ENCODE data around the gene CELF5. TPM values are rescaled to one million over a fixed set of nuclear protein-coding genes. Genes with fewer than 3 reads are reported as not detected.
"Not testable (repeated sequence)": the region's sequence is repeated elsewhere in the genome, so short reads cannot be mapped to it uniquely, and the experiment has no call there.

The CELF5 gene
- total RNA-seq, 2 experiments from 2014 or later: not detected

DNA sequence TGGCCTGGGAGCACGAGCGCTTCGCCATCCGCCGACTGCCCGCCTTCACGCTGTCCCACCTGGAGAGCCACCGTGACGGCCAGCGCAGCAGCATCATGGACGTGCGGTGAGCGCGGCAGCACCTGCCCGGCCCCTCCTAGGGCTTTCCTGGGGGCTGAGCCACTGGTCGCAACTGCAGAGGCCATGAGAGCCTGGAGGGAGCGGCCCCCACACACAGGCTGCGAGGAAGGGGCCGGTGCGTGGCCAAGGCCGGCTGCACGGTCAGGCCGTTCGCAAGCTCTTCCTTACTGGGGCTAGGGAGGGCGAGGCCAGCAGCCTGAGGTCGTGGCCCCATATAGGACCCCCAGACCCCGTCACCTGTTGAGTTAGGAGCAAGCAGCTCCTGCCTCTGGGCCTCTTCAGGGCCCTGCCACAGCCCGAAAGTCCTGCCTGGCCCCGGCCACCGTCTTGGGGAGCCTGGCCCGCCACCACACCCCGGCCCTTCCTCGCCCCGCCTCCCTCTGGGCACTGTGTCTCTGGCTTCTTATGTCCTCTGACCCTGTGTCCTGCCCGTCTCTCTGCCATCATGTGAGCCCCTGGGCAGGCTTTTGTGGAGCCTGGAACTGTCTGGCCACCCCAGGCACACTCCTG is 19.7 kb upstream of the CELF5 start:
- intact Hi-C loops (cut with micrococcal nuclease): no loop called here
- no peak for DNase-seq
- CTCF ChIA-PET: interaction anchor here (0.9 kb wide), 1 partner anchor 14 kb away, joined by 3 read pairs; no protein-coding TSS in a partner anchor
- H3K27ac Mint-ChIP-seq: no peak overlapping the region
- no peaks in the 10 kb centered on the region for H3K27me3 Mint-ChIP-seq (ENCODE audit: low read depth)
- H3K4me1 Mint-ChIP-seq (ENCODE audit: low read depth): no peaks in the 10 kb centered on the region
- peaks cover 3% of the 10 kb centered on the region for H3K36me3 Mint-ChIP-seq (ENCODE audit: low read depth)
- H3K4me3 Mint-ChIP-seq: no peak overlapping the region
- no peaks in the 10 kb centered on the region for H3K9me3 Mint-ChIP-seq

DNA sequence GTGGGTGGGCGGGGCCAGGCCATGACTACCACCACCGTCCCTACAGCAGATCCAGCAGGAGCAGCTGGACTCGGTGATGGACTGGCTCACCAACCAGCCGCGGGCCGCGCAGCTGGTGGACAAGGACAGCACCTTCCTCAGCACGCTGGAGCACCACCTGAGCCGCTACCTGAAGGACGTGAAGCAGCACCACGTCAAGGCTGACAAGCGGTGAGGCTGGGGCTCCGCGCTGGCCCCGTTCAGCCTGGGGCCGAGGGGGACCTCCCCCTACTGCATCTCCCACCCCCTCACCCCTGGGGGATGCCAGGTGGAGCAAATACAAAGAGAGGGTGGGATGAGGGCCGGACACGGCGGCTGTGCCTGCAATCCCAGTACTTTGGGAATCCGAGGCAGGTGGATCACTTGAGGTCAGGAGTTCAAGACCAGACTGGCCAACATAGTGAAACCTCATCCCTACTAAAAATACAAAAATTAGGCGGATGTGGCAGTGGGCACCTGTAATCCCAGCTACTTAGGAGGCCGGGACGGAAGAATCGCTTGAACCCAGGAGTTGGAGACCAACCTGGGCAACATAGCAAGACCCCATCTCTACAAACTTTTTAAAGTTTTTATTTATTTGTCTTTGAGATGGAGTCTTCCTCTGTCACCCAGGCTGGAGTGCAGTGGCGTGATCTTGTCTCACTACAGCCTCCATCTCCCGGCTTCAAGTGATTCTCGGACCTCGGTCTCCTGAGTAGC is 18.1 kb upstream of the CELF5 start:
- Mint-ChIP-seq H3K27ac (no peak overlapping the region), H3K36me3 (ENCODE audit: low read depth) (peaks cover 3% of the 10 kb centered on the region), H3K27me3 (ENCODE audit: low read depth) (no peaks in the 10 kb centered on the region), H3K4me1 (ENCODE audit: low read depth) (no peaks in the 10 kb centered on the region), H3K4me3 (no peak overlapping the region), H3K9me3 (no peaks in the 10 kb centered on the region)
- DNase-seq: no peak
- CTCF ChIA-PET: no interaction called here
- intact Hi-C loops (cut with micrococcal nuclease): no loop called here

DNA sequence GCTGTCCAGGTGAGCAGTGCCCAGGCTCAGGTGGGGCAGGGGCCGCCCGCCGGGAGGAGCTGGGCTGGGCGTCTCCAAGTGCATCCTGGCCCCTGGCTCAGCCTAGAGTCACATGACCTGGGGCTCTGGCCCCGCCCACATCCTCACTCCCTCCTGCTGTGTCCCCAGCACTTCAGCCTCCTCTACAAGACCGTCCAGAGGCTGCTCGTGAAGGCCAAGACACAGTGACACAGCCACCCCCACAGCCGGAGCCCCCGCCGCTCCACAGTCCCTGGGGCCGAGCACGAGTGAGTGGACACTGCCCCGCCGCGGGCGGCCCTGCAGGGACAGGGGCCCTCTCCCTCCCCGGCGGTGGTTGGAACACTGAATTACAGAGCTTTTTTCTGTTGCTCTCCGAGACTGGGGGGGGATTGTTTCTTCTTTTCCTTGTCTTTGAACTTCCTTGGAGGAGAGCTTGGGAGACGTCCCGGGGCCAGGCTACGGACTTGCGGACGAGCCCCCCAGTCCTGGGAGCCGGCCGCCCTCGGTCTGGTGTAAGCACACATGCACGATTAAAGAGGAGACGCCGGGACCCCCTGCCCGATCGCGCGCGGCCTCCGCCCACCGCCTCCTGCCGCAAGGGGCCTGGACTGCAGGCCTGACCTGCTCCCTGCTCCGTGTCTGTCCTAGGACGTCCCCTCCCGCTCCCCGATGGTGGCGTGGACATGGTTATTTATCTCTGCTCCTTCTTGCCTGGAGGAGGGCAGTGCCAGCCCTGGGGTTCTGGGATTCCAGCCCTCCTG is 16.8 kb upstream of the CELF5 start:
- intact Hi-C loops (cut with micrococcal nuclease): no loop called here
- CTCF ChIA-PET: interaction anchor here (0.6 kb wide), 1 partner anchor 1310 kb away, joined by 3 read pairs; no protein-coding TSS in a partner anchor
- no peak overlapping the region for H3K4me3 Mint-ChIP-seq
- no peaks in the 10 kb centered on the region for H3K9me3 Mint-ChIP-seq
- H3K27ac Mint-ChIP-seq: no peak overlapping the region
- H3K36me3 Mint-ChIP-seq (ENCODE audit: low read depth): no peaks in the 10 kb centered on the region
- H3K27me3 Mint-ChIP-seq (ENCODE audit: low read depth): no peaks in the 10 kb centered on the region
- H3K4me1 Mint-ChIP-seq (ENCODE audit: low read depth): no peaks in the 10 kb centered on the region
- DNase-seq: no peak

DNA sequence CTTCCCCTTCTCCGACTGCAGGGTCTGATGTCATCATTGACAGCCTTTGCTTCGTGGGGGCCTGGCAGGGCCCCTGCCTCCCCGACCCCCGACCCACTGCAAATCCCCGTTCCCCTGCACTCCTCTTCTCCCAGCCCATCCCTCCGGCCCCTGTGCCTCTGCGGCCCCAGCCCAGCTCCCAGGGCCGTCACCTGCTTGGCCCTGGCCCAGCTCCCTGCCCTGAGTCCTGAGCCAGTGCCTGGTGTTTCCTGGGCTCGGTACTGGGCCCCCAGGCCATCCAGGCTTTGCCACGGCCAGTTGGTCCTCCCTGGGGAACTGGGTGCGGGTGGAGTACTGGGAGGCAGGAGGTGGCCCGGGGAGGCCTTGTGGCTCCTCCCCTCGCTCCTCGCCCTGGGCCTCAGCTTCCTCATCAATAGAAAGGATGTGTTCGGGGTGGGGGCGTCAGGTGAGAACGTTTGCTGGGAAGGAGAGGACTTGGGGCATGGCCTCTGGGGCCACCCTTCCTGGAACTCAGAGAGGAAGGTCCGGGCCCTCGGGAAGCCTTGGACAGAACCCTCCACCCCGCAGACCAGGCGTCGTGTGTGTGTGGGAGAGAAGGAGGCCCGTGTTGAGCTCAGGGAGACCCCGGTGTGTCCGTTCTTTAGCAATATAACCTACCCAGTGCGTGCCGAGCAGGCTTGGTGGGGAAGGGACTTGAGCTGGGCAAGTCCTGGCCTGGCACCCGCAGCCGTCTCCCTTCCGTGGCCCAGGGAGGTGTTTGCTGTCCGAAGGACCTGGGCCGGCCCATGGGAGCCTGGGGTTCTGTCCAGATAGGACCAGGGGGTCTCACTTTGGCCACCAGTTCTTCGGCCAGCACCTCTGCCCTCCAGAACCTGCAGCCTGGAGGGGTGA is 15.9 kb upstream of the CELF5 start:
- CTCF ChIA-PET: interaction anchor here (0.6 to 0.7 kb wide), 2 partner anchors 247 to 1311 kb away, joined by 3 read pairs; no protein-coding TSS in a partner anchor
- intact Hi-C loops (cut with micrococcal nuclease): no loop called here
- H3K36me3 Mint-ChIP-seq (ENCODE audit: low read depth): no peaks in the 10 kb centered on the region
- H3K27ac Mint-ChIP-seq: no peak overlapping the region
- no peaks in the 10 kb centered on the region for H3K27me3 Mint-ChIP-seq (ENCODE audit: low read depth)
- DNase-seq: no peak
- H3K4me1 Mint-ChIP-seq (ENCODE audit: low read depth): no peaks in the 10 kb centered on the region
- no peak overlapping the region for H3K4me3 Mint-ChIP-seq
- no peaks in the 10 kb centered on the region for H3K9me3 Mint-ChIP-seq

DNA sequence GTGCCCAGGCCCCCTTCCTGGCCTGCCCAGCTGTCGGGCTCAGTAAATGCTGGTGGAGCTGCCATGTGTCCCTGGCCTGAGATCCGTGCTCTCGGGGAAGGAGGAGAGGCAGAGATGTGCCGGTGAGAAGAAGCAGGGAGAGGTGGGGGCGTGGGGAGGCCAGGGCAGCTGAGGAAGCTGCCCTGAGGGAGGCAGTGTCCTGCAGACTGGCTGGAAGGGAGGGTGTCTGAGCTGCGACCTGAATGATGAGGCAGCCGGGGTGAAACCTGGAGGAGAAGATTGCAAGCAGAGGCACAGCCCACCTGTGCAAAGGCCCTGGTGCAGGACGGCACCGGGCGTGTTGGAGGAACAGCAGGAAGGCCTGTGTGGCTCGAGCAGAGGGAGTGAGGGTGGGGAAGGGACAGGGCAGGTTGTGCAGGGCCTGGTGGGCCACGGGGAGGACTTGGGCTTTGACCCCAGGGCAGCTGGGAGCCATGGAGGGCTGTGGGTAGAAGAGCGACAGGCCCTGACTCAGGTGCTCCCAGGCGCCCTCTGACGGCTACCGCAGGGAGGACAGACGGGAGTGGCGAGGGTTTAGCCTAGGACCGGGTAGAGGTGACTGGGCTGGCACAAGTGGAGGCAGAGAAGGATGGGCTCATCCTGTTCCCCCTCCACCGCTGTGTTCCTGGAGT is 14.0 kb upstream of the CELF5 start:
- Mint-ChIP-seq H3K36me3 (ENCODE audit: low read depth) (no peaks in the 10 kb centered on the region), H3K4me3 (no peak overlapping the region), H3K4me1 (ENCODE audit: low read depth) (no peaks in the 10 kb centered on the region), H3K9me3 (no peaks in the 10 kb centered on the region), H3K27ac (no peak overlapping the region), H3K27me3 (ENCODE audit: low read depth) (no peaks in the 10 kb centered on the region)
- peak; percentile 83 for DNase-seq
- CTCF ChIA-PET: interaction anchor here (0.9 to 1.3 kb wide), 2 partner anchors 19 to 229 kb away, joined by 3 read pairs; no protein-coding TSS in a partner anchor
- intact Hi-C loops (cut with micrococcal nuclease): no loop called here

DNA sequence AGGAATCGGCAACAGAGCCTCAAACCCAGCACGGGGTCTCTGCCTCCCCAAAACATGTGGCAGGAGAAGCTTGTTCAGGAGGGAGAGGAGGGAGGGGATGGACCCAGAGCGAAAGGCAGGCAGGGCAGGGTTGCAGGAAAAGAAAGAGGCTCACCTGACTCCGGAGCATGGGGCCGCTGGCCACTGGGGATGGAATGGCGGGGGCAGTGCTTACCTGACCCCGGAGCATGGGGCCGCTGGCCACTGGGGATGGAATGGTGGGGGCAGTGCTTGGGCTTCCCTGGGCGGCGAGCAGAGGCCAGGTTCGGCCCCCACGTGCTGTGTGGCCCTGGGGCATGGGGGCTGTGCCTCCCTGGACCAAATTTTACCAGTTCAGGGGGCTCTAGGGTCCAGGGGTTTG is 13.3 kb upstream of the CELF5 start:
- intact Hi-C loops (cut with micrococcal nuclease): no loop called here
- no peaks in the 10 kb centered on the region for H3K27me3 Mint-ChIP-seq (ENCODE audit: low read depth)
- CTCF ChIA-PET: interaction anchor here (1.3 kb wide), 1 partner anchor 18 kb away, joined by 3 read pairs; no protein-coding TSS in a partner anchor

DNA sequence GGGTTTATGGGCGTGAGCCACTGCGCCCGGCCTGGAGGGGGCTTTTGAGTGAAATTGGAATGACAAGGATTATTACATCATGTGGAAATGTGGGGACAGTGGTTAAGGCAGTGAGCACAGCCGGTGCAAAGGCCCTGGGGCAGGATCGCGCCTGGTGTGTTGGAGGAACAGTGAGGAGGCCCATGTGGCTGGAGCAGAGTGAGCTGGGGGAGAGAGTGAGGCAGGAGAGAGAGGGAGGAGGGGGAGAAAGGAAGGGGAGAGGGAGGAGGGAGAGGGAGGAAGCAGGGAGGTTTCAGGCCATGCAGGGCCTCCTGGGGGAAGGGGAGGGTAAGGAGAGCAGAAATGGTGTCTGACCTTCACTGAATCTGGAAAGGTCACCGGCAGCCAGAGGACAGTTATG is 11.3 kb upstream of the CELF5 start:
- Mint-ChIP-seq H3K4me3 (no peak overlapping the region), H3K27ac (no peak overlapping the region), H3K4me1 (ENCODE audit: low read depth) (no peaks in the 10 kb centered on the region), H3K36me3 (ENCODE audit: low read depth) (peaks cover 4% of the 10 kb centered on the region), H3K27me3 (ENCODE audit: low read depth) (no peaks in the 10 kb centered on the region), H3K9me3 (no peaks in the 10 kb centered on the region)
- intact Hi-C loops (cut with micrococcal nuclease): no loop called here
- DNase-seq: no peak
- CTCF ChIA-PET: no interaction called here

More for the DNA sequence above, 13.3 kb upstream of the CELF5 start:
- no peak overlapping the region for H3K4me3 Mint-ChIP-seq
- no peak for DNase-seq
- no peaks in the 10 kb centered on the region for H3K9me3 Mint-ChIP-seq
- no peaks in the 10 kb centered on the region for H3K4me1 Mint-ChIP-seq (ENCODE audit: low read depth)
- no peak overlapping the region for H3K27ac Mint-ChIP-seq
- no peaks in the 10 kb centered on the region for H3K36me3 Mint-ChIP-seq (ENCODE audit: low read depth)

DNA sequence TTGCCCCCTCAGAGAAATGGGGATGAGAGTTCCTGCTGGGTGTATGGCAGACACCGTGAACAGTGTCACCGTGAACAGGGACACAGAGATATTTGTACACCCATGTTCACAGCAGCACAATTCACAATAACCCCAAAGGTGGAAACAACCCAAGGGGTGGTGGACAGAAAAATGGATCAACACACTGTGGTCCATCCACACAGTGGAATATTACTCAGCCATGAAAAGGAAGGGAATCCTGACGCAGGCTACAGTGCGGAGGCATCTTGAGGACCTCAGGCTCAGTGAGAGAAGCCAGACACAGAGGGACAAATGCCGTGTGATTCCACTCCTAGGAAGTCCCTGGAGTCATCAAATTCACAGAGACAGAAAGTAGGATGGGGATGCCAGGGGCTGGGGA is 7.6 kb upstream of the CELF5 start:
- Mint-ChIP-seq H3K4me1 (ENCODE audit: low read depth) (no peaks in the 10 kb centered on the region), H3K9me3 (no peaks in the 10 kb centered on the region), H3K36me3 (ENCODE audit: low read depth) (peaks cover 4% of the 10 kb centered on the region), H3K27me3 (ENCODE audit: low read depth) (no peaks in the 10 kb centered on the region), H3K4me3 (no peak overlapping the region), H3K27ac (no peak overlapping the region)
- DNase-seq: no peak
- CTCF ChIA-PET: no interaction called here
- intact Hi-C loops (cut with micrococcal nuclease): no loop called here

DNA sequence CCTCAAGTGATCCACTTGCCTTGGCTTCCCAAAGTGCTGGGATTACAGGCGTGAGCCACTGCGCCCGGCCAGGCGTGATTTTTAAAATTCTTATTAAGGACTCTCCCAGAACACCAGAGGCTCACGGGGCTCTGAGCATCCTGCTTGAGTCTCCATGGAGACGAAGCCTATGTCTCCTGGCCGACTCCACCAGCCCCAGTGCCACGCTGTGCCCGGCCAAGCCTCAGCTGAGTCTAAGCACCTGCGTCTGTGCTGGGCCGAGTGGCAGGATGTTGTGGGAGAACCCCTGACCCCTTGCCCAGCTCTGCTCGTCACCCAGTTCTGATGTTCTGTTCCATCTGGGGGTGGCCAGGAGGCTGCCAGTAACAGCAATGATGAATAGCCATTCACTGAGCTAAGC is 3.9 kb upstream of the CELF5 start:
- no peaks in the 10 kb centered on the region for H3K4me1 Mint-ChIP-seq (ENCODE audit: low read depth)
- CTCF ChIA-PET: no interaction called here
- H3K27ac Mint-ChIP-seq: no peak overlapping the region
- intact Hi-C loops (cut with micrococcal nuclease): no loop called here
- DNase-seq: no peak
- peaks cover 4% of the 10 kb centered on the region for H3K36me3 Mint-ChIP-seq (ENCODE audit: low read depth)
- peaks cover 5% of the 10 kb centered on the region for H3K27me3 Mint-ChIP-seq (ENCODE audit: low read depth)
- H3K4me3 Mint-ChIP-seq: no peak overlapping the region
- no peaks in the 10 kb centered on the region for H3K9me3 Mint-ChIP-seq

DNA sequence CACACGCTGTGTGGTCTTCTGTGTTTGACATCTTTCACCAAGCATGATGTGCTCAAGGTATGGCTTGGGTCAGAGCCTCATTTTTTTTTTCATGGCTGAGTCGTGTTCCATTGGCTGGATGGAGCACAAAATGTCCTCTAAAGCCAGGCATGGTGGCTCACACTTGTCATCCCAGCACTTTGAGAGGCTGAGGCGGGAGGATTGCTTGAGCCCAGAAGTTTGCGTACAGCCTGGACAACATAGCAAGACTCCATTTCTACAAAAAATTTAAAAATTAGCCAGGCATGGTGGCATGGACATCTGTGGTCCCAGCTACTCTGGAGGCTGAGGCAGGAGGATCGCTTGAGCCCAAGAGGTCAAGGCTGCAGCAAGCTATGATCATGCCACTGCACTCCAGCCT is 2.9 kb upstream of the CELF5 start:
- H3K27ac Mint-ChIP-seq; H3K4me3 Mint-ChIP-seq; H3K4me1 Mint-ChIP-seq (ENCODE audit: low read depth); H3K36me3 Mint-ChIP-seq (ENCODE audit: low read depth); intact Hi-C loops (cut with micrococcal nuclease); H3K9me3 Mint-ChIP-seq; DNase-seq: not testable (repeated sequence)
- CTCF ChIA-PET: interaction anchor here (0.5 to 0.7 kb wide), 3 partner anchors 94 to 1949 kb away, joined by 3 to 4 read pairs (median 4); no protein-coding TSS in a partner anchor
- H3K27me3 Mint-ChIP-seq (ENCODE audit: low read depth): peaks cover 11% of the 10 kb centered on the region

DNA sequence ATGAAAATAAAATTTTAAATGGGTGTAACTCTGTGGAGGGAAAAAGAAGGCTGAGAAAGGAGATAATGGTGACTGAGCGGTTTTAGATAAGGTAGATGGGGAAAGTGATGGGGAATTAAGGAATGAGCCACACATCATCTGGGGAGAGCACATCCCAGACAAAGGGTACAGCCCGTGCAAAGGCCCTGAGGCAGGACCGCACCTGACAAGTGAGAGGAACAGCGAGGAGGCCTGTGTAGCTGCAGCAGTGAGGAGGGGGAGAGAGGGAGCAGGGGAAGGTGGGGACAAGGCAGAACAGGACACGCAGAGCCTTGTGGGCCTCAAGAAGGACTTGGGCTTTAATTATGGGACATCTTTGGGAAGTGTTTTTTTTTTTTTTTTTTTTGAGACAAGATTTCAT is 1.8 kb upstream of the CELF5 start:
- Mint-ChIP-seq H3K9me3 (no peaks in the 10 kb centered on the region), H3K4me3 (no peak overlapping the region), H3K4me1 (ENCODE audit: low read depth) (no peaks in the 10 kb centered on the region), H3K36me3 (ENCODE audit: low read depth) (no peaks in the 10 kb centered on the region), H3K27ac (no peak overlapping the region), H3K27me3 (ENCODE audit: low read depth) (peaks cover 23% of the 10 kb centered on the region)
- intact Hi-C loops (cut with micrococcal nuclease): no loop called here
- DNase-seq: no peak
- CTCF ChIA-PET: interaction anchor here (0.6 to 0.7 kb wide), 2 partner anchors 9 to 326 kb away, joined by 3 read pairs; no protein-coding TSS in a partner anchor
